Activated T-helper 9 cell treated with anti-CD3 and anti-CD28 coated beads, Interleukin-2, amount 50 U/mL, for 16 hours (primary cell): ENCODE data around the gene IFITM10.
"Not testable (repeated sequence)": the region's sequence is repeated elsewhere in the genome, so short reads cannot be mapped to it uniquely, and the experiment has no call there.

Source experiments
- DNase-seq: peaks from one replicate; pipeline ENCODE4 v3.0.0-alpha.2; 2020; ENCODE audit warnings: low read depth

The IFITM10 gene

DNA sequence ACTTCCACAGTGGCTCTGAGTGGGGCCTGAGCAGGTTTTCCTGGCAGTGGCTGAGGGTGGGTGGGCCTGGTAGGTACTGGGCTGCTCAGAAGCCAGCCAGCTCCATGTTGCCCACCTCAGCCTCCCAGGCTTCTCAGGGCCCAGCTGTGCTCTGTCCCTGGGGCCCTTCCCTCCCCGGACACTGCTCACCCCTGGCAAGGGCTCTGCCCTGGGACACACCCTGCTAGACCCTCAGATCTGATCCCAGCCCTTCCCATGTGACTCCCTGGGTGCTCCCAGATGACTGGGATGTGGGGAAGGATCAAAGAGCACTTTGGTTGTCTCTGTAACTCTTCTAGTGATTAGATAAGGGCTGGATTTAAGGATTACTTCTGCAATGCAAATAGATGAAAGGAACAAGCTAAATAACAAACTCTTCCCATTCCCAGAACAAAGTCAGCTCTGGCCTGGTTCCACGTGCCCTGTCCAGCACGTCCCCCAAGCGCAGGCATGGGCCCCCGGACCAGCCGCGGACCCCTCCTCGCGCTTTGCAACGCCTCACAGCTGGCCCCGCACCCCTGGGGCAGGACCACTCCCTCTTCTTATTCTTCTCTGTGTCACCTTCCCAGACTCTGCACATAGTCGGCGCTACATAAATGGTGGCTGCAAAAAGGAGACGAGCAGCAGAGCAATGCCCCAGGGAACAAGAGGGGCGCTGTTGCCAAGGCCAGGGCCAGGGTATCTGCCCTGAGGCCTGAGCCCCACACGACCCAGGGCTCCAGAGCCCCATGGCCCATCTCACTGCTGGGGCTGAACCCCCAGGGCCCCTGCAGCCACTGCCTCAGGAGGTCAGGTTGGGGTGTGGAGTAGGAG lies 59.1 kb downstream of the IFITM10 start:
- DNase-seq = no peak

DNA sequence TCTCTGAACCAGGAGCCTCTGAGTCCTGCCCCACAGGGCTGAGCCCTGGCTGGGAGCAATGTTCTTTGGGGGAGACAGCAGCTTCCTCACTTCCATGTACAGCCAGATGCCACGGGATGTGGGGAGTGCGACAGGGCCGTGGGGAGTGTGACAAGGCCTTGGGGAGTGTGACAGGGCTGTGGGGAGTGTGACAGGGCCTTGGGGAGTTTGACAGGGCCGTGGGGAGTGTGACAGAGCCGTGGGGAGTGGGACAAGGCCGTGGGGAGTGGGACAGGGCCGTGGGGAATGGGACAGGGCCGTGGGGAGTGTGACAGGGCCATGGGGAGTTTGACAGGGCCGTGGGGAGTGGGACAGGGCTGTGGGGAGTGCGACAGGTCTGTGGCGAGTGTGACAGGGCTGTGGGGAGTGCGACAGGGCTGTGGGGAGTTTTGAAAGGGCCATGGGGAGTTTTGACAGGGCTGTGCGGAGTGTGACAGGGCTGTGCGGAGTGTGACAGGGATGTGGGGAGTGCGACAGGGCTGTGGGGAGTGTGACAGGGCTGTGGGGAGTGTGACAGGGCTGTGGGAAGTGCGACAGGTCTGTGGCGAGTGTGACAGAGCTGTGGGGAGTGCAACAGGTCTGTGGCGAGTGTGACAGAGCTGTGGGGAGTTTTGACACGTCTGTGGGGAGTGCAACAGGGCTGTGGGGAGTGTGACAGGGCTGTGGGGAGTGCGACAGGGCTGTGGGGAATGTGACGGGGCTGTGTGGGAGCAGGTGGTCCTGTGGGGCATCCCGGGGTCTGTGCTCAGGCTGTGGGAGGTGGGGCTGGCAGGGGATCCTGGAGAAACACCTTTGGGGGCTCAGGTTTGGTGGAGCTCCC lies 60.0 kb downstream of the IFITM10 start:
- no peak for DNase-seq

DNA sequence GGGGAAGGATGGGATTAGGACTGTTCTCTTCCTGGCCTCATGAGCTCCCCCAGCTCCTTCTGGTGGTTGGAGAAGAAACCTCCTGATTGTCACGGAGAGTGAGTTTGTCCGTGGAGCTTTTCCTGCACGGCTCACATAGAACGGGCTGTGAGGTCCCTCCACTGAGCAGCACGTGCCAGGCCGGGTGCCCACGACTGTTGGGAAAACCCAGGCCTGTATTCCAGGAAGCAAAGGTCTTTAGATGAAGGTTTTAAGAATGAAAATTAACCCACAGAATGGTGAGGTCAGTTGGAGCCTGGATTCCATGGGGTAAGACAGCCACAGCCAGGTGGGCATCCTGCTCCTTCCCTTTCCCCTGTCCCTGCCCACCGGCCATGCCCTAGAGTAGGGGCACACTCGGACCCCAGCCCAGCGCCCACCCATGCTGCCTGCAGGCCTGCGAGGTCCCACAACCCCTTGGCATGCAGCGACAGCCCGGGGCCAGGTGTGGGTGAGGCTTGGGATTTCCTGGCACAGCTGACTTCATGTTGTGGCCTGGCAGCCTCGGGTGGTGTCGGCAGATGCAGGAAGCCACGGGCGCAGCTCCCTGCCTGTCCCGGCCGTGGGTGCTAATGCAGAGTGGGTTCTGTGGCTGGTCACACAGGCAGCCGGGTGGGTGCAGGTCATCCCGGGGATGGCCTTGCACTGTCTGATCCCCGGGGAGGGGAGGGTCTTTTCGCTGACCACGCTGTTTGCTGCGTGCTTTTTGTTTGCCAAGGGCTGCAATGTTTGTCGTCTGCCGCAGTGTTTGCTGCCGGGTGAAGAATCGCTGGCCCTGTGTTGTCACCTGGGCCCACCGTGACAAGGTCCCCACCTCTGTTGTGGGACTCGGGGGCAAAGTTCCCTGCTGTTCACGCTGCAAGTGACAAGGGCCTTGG lies 60.9 kb downstream of the IFITM10 start:
- not testable (repeated sequence) for DNase-seq

DNA sequence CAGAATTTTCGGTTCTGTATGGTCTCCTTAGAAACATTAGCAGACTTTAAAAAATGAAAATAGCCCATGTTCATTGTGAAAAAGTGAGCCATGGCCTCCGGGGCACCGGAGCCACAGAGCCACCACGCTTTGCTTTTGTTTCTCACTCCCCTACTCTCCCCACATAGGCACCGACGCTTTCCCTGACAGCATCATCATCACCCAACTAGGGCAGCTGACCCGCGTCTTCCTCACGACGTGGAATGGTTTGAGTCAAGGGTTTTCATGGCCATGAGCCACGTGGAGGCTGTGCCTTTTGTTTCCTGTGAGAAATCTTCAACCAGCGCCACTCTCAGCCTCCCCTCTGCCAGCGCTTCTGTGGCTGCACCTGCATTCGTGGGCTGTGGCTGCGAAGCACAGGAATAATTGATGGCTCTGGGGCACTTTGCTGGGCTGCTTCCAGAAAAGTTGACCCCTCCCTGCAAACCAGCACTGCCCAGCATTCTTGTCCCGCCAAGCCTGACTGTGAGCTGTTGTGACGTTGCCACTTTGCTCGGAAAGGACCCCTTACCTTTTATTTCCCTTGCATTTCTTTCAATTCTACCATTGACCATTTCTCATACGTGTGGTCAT lies 62.0 kb downstream of the IFITM10 start:
- DNase-seq = not testable (repeated sequence)

DNA sequence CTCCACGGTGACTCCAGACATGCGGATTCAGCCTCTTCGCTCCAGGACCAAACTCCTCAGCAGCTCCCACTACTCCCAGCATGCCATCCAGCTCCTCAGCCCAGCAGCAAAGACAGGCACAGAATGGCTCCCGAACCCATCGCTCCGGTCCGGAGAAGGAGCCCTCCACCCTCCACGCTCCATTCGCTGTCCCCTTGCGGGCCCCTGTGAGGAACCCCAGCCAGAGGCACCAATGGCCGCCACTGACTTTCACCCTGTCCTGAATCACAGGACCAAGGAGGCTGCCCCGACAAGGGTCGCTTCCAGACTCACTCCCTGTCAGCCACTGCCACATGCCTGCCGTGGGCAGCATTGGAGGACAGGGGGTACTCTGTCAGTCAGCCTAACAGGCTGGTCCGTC lies 64.2 kb downstream of the IFITM10 start:
- DNase-seq = not testable (repeated sequence)

DNA sequence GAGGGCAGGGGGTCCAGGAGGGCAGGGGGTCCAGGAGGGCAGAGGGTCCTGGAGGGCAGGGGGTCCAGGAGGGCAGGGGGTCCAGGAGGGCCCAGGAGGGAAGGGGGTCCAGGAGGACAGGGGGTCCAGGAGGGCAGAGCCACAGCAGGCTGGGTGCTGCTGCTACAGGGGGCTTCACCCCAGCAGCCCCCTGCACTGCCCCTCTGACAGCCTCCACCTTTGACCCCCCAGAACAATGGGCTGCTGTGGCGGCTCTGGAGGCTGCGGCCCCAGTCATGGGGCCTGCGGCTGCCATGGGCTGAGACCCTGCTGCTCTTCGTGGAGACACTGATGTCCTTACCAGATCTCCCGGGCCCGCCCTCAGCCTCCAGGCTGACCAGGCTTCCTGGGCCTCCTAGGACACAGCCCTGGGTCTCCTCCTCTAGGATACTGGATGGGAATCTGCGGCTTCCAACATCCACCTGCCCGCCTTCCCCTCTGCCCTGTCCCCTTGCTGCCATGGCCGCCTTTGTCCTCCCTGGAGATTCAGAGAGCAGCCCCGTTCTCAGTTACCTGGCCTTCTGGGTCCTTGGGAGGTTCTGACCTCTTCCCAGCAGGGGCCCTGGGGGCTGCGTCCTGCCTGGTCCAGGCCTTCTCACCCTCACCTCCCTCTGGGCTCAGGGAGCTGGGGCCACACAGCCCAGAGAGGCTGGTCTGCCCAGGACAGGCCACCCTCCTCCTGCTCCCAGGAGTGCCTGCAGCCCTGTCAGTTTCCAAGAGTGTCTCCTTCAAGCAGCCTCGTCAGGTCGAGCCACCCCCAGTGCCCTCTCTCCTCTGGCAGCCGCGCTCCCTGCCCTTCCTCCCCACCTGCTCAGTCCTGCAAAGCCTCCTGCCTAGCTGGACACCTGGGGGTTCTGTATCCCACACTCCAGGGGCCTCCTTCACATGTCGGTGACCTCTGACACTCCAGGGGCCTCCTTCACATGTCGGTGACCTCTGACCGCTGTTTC lies 65.2 kb downstream of the IFITM10 start:
- not testable (repeated sequence) for DNase-seq

DNA sequence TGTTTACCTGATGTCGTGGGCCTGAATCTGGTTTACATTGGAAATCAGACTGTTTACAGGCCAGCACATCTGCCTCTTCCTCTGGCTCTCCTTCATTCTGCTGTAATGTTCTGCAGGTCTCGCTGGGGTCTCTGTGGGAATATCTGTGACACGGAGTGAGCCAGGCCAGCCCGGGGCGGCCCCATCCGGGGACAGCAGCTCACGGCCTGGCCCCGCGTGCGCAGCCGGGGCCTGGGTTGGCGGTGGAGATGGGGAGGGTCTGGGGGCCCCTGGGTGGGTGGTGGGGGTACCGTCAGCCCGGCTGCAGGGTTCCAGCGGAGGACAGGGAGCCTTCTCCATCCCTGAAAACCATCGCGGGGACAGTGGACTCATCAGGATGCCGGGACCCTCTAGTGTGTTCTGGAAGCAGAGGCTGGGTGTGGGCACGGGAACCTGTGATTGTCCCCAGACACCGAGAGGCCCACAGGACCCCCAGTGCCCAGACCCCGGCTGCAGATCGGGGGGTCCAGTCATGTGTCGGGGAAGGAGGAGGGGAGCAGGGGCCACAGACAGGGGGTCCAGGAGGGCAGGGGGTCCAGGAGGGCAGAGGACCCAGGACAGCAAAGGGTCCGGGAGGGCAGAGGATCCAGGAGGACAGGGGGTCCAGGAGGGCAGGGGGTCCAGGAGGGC lies 66.4 kb downstream of the IFITM10 start:
- DNase-seq = not testable (repeated sequence)

DNA sequence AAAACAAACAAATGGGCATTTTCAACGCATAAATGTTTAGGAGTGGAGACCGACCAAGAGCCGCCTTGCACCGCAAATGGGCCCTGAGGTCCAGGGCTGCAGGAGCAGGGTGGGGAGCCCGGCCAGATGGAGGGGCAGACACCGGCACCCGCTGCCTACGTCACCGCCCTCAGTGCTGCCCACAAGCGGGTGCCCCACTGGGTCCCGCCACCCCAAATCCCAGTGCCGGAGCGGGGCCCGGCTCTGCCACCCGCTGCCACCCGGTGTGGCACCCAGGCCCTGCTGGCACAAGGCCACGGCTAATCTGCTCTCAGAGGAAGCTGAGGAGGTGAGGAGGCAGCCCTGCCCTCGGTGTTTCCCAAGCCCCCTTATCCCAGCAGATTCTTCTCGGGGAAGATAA lies 67.2 kb downstream of the IFITM10 start:
- DNase-seq = not testable (repeated sequence)
